ENCODE measurements around the gene CDH23.

Gene CDH23

GRCh38 chr10:71621231-71622153 is 224.8 kb downstream of the CDH23 start:
- no peaks in the 10 kb centered on the region for H3K4me1 ChIP-seq (ENCODE audit: low read depth, poor library complexity, severe bottlenecking)
- H3K4me3 ChIP-seq (IDR thresholded peaks at IDR 0.05; ENCODE audit: insufficient read depth, low read depth, low read length), result no peak overlapping the region
- no peak for TF ChIP-seq CTCF (conservative IDR thresholded peaks at IDR 0.05; ENCODE audit: low read depth, low read length)
- no peak overlapping the region for H3K9ac ChIP-seq
- H2AFZ ChIP-seq (ENCODE audit: low read depth), result no peak overlapping the region
- no peaks in the 10 kb centered on the region for H4K20me1 ChIP-seq (ENCODE audit: insufficient read depth)
- no peaks in the 10 kb centered on the region for H3K79me2 ChIP-seq (ENCODE audit: insufficient read depth, low read depth)
- H3K27ac ChIP-seq, result no peak overlapping the region
- no peak overlapping the region for H3K4me2 ChIP-seq
- H3K27me3 ChIP-seq (ENCODE audit: insufficient read depth, low read depth), result peaks cover 92% of the 10 kb centered on the region
- H3K36me3 ChIP-seq (ENCODE audit: insufficient read depth), result no peaks in the 10 kb centered on the region

GRCh38 chr10:71622154-71622526 is 225.4 kb downstream of the CDH23 start:
- H3K4me3 ChIP-seq (IDR thresholded peaks at IDR 0.05; ENCODE audit: insufficient read depth, low read depth, low read length), result no peak overlapping the region
- H3K79me2 ChIP-seq (ENCODE audit: insufficient read depth, low read depth), result no peaks in the 10 kb centered on the region
- H3K36me3 ChIP-seq (ENCODE audit: insufficient read depth), result no peaks in the 10 kb centered on the region
- H3K27me3 ChIP-seq (ENCODE audit: insufficient read depth, low read depth), result peaks cover 92% of the 10 kb centered on the region
- no peaks in the 10 kb centered on the region for H4K20me1 ChIP-seq (ENCODE audit: insufficient read depth)
- H3K4me1 ChIP-seq (ENCODE audit: low read depth, poor library complexity, severe bottlenecking), result no peaks in the 10 kb centered on the region
- no peak overlapping the region for H3K4me2 ChIP-seq
- no peak overlapping the region for H3K27ac ChIP-seq
- TF ChIP-seq CTCF (conservative IDR thresholded peaks at IDR 0.05; ENCODE audit: low read depth, low read length), result no peak
- no peak overlapping the region for H2AFZ ChIP-seq (ENCODE audit: low read depth)
- no peak overlapping the region for H3K9ac ChIP-seq

- Histone ChIP-seq H4K20me1 (ENCODE audit: insufficient read depth) (no peaks in the 10 kb centered on the region), H3K27me3 (ENCODE audit: insufficient read depth, low read depth) (peaks cover 92% of the 10 kb centered on the region), H3K9ac (no peak overlapping the region), H3K36me3 (ENCODE audit: insufficient read depth) (no peaks in the 10 kb centered on the region), H2AFZ (ENCODE audit: low read depth) (no peak overlapping the region), H3K27ac (no peak overlapping the region), H3K4me2 (no peak overlapping the region), H3K4me1 (ENCODE audit: low read depth, poor library complexity, severe bottlenecking) (no peaks in the 10 kb centered on the region), H3K79me2 (ENCODE audit: insufficient read depth, low read depth) (no peaks in the 10 kb centered on the region), H3K4me3 (IDR thresholded peaks at IDR 0.05; ENCODE audit: insufficient read depth, low read depth, low read length) (no peak overlapping the region)
- no peak for TF ChIP-seq CTCF (conservative IDR thresholded peaks at IDR 0.05; ENCODE audit: low read depth, low read length)
Measured at GRCh38 chr10:71622616-71623015, 225.9 kb downstream of the CDH23 start.

GRCh38 chr10:71623098-71623985 is 226.6 kb downstream of the CDH23 start:
- no peaks in the 10 kb centered on the region for H3K36me3 ChIP-seq (ENCODE audit: insufficient read depth)
- no peaks in the 10 kb centered on the region for H3K4me1 ChIP-seq (ENCODE audit: low read depth, poor library complexity, severe bottlenecking)
- H3K27me3 ChIP-seq (ENCODE audit: insufficient read depth, low read depth), result peaks cover 94% of the 10 kb centered on the region
- no peaks in the 10 kb centered on the region for H3K79me2 ChIP-seq (ENCODE audit: insufficient read depth, low read depth)
- H3K4me3 ChIP-seq (IDR thresholded peaks at IDR 0.05; ENCODE audit: insufficient read depth, low read depth, low read length), result no peak overlapping the region
- no peaks in the 10 kb centered on the region for H4K20me1 ChIP-seq (ENCODE audit: insufficient read depth)
- TF ChIP-seq CTCF (conservative IDR thresholded peaks at IDR 0.05; ENCODE audit: low read depth, low read length), result no peak
- no peak overlapping the region for H3K27ac ChIP-seq
- H3K9ac ChIP-seq, result no peak overlapping the region
- no peak overlapping the region for H2AFZ ChIP-seq (ENCODE audit: low read depth)
- H3K4me2 ChIP-seq, result no peak overlapping the region
